GM12864 (cell line): ENCODE measurements around the gene SKP2.

Experiments used
- DNase-seq: peaks from one replicate; pipeline ENCODE4 v3.0.0-alpha.2; 2011; ENCODE audit warnings: low read depth
- H3K4me3 ChIP-seq: 2 replicates; pipeline ENCODE4 v1.5.1; 2011; ENCODE audit warnings: mild to moderate bottlenecking, low read depth, low read length, control low read depth
- CTCF ChIP-seq: IDR thresholded peaks from 2 replicates; pipeline ENCODE4 v1.5.1; 2011; ENCODE audit warnings: low read depth, mild to moderate bottlenecking, moderate library complexity, low read length, control low read depth, inconsistent platforms; ENCODE audit errors: missing control alignments

SKP2 gene

GRCh38 chr5:36135988-36136387 is 15.9 kb upstream of the SKP2 start:
- DNase-seq, result no peak
- no peak overlapping the region for H3K4me3 ChIP-seq
- no peak for TF ChIP-seq CTCF

GRCh38 chr5:36136581-36136980 is 15.3 kb upstream of the SKP2 start:
- no peak for TF ChIP-seq CTCF
- H3K4me3 ChIP-seq, result no peak overlapping the region
- no peak for DNase-seq

- TF ChIP-seq CTCF, result no peak
- no peak for DNase-seq
Observed at GRCh38 chr5:36138900-36139683, 12.8 kb upstream of the SKP2 start.

GRCh38 chr5:36145311-36145710 is 6.6 kb upstream of the SKP2 start:
- TF ChIP-seq CTCF, result no peak
- DNase-seq, result no peak
- no peak overlapping the region for H3K4me3 ChIP-seq

More at GRCh38 chr5:36138900-36139683, 12.8 kb upstream of the SKP2 start:
- no peak overlapping the region for H3K4me3 ChIP-seq

- TF ChIP-seq CTCF, result no peak
- no peak for DNase-seq
- H3K4me3 ChIP-seq, result no peak overlapping the region
Observed at GRCh38 chr5:36146390-36146789, 5.5 kb upstream of the SKP2 start.

- H3K4me3 ChIP-seq, result no peak overlapping the region
- TF ChIP-seq CTCF, result no peak
- no peak for DNase-seq
Observed at GRCh38 chr5:36147681-36148080, 4.2 kb upstream of the SKP2 start.

- peak overlapping the region; percentile 77 for H3K4me3 ChIP-seq
- TF ChIP-seq CTCF, result no peak
- peak; percentile 10 for DNase-seq
Observed at GRCh38 chr5:36150676-36151433, 1.1 kb upstream of the SKP2 start.
